ENCODE measurements around the gene ZNF341.

Gene ZNF341

DNA sequence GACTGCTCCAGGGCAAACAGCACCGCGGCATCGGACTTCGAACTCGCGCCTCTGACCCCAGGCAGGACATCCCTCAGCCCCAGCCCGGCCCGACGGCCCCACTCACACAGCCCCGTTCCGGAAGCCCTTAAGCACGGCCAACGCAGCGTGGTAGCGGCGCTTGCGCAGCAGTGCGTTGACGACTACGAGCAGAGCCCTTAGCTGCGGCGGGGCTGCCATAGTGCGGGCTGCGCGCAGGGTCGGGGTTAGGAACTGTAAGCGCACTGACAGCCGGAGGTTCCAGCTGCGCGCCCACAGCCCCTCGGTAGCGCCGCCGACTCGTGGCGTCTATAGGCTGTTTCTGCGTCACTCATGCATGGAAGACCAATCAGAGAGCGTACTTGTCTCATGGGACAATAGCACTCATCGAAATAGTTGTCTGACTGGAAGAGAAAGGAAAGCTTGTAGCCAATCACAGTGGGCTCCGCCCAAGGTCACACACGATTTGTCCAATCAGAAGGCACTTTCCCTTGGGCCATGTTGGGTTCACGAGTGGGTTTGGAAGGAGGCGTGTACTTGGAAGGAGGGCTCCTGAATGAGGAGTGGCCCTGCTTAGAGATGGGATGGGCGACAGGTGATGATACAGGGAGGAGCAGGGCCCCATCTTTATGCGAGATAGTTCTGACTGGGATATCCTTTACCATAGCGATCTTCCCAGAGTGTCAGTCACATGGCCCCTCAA is 11.6 kb upstream of the ZNF341 start, which contains the start of gene PXMP4:
TSS of gene PXMP4 (minus strand) at position 322 of the 721 bp plus-strand sequence. CDS start at position 219, 103 bp downstream.
- Histone ChIP-seq H3K36me3 (no peaks in the 10 kb centered on the region), H4K20me1 (no peaks in the 10 kb centered on the region), H3K27me3 (peaks cover 0 to 10% (median 7%) of the 10 kb centered on the region in 11 experiments; a peak in 9 of 22 replicates), H3K4me2 (peak within 1 kb of the TSS in 7 of 11 experiments; percentile 9 to 55 (median 39); a peak in 9 of 22 replicates), H3K4me3 (peak within 1 kb of the TSS in 5 of 10 experiments; percentile 13 to 47 (median 23); a peak in 6 of 20 replicates), H3K9me3 (replicated peaks in 1 of 11) (peaks cover 9 to 20% (median 16%) of the 10 kb centered on the region in 11 experiments), H3K4me1 (peaks cover 0 to 9% (median 7%) of the 10 kb centered on the region in 10 experiments; a peak in 8 of 20 replicates), H3K27ac (no peak within 1 kb of the TSS), H3K9ac (no peak within 1 kb of the TSS)
- TF ChIP-seq Cebpa-rat (IDR thresholded peaks at IDR 0.05), result no peak

DNA sequence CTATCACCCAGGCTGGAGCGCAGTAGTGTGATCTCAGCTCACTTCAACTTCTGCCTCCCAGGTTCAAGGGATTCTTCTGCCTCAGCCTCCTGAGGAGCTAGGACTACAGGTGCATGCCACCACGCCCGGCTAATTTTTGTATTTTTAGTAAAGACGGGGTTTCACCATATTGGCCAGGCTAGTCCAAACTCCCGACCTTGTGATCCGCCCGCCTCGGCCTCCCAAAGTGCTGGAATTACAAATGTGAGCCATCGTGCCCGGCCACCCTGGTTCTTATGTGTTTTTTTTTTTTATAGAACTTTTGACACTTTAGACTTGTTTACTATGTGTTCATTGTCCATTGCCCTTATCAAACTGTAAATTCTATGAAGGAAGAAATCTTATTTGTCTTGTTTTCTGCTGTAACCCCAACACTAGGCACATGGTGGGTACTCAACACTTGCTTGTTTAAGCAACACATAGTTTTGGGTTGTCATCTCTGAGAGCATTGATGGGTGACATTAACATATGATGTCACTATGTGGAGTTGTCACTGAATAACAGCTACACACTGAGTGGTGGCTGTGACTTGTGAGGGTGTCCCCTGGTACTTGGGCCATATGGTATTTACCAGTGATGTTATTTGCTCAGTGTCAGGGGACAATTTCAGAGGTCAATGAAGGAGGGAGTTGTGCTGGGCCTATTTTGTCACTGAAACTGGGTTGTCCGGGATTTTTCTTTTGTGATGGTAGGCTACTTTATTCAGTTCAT is 10.2 kb upstream of the ZNF341 start:
- Histone ChIP-seq H3K4me2 (no peak overlapping the region), H3K4me1 (peaks cover 0 to 9% (median 7%) of the 10 kb centered on the region in 10 experiments; a peak in 8 of 20 replicates)
- TF ChIP-seq Cebpa-rat (IDR thresholded peaks at IDR 0.05), result no peak

DNA sequence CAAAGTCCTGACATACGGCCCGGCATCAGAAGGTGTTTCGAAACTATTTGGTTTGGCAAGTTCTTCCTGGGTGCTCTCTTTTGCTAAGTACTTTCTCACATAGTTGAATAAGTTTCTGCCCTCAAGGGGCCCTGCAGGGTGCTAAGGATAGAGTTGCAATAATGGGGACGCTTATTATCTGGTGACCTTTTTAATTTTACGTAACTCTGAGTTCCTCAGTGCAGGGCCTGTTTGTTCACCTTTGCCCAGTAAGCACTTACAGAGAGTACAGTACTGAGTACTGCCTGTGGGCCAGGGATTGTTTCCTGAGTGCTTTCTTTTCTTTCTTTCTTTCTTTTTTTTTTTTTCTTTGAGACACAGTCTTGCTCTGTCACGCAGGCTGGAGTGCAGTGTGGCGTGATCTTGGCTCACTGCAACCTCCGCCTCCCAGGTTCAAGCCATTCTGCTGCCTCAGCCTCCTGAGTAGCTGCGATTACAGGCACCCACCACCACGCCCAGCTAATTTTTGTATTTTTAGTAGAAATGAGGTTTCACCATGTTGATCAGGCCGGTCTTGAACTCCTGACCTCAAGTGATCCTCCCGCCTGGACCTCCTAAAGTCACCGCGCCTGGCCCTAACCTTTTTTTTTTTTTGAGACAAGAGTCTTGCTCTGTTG is 7.2 kb upstream of the ZNF341 start:
- TF ChIP-seq Cebpa-rat (IDR thresholded peaks at IDR 0.05), result no peak
- peaks cover 0 to 9% (median 7%) of the 10 kb centered on the region in 10 experiments; a peak in 8 of 20 replicates for H3K4me1 ChIP-seq
- no peaks in the 10 kb centered on the region for H3K36me3 ChIP-seq
- H3K27me3 ChIP-seq, result peaks cover 0 to 9% (median 6%) of the 10 kb centered on the region in 11 experiments; a peak in 9 of 22 replicates
- no peak overlapping the region for H3K4me3 ChIP-seq
- no peak overlapping the region for H3K27ac ChIP-seq
- peak overlapping the region in 4 of 11 experiments; percentile 4 to 25 (median 22); a peak in 3 of 22 replicates for H3K4me2 ChIP-seq
- no peaks in the 10 kb centered on the region for H4K20me1 ChIP-seq
- H3K9me3 ChIP-seq (replicated peaks in 1 of 11), result peaks cover 9 to 19% (median 16%) of the 10 kb centered on the region in 11 experiments
- no peak overlapping the region for H3K9ac ChIP-seq

More for the DNA sequence above, 10.2 kb upstream of the ZNF341 start:
- H3K4me3 ChIP-seq, result no peak overlapping the region
- peaks cover 0 to 10% (median 7%) of the 10 kb centered on the region in 11 experiments; a peak in 9 of 22 replicates for H3K27me3 ChIP-seq
- H3K9me3 ChIP-seq (replicated peaks in 1 of 11), result peaks cover 9 to 20% (median 16%) of the 10 kb centered on the region in 11 experiments
- H4K20me1 ChIP-seq, result no peaks in the 10 kb centered on the region
- no peak overlapping the region for H3K9ac ChIP-seq
- H3K36me3 ChIP-seq, result no peaks in the 10 kb centered on the region
- no peak overlapping the region for H3K27ac ChIP-seq

DNA sequence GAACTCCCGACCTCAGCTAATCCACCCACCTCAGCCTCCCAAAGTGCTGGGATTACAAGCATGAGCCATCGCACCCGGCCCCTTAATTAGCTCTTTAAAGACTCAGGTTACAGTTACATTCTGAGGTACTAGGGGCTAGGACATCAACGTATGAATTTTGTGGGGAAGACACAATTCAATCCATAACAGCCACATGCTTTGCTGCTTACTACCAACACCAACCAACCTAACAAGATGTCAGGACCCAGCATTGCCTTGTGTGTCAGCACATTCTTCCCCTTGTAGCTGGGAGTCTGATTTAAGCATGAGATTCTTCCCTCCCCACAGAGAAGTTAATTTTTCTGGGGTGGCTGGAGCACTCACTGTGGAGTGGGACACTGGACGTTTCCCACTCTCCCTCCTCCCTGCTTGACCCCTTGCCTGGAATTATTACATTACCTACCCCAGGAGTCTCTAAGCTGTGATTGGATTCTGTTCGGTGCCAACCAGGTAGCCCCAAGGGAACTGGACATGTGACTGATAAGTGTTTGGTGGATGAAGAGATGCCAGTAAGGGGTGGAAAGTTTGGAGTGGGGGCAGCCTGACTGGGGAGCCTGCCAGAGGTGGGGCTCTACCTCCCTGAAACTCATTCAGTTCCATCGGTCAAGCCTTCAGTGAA is 6.1 kb upstream of the ZNF341 start:
- Histone ChIP-seq H3K27me3 (no peaks in the 10 kb centered on the region), H3K4me2 (no peak overlapping the region), H3K27ac (no peak overlapping the region), H3K9ac (no peak overlapping the region), H3K36me3 (no peaks in the 10 kb centered on the region), H4K20me1 (no peaks in the 10 kb centered on the region), H3K9me3 (replicated peaks in 1 of 11) (peaks cover 0 to 8% (median 4%) of the 10 kb centered on the region in 11 experiments; a peak in 17 of 22 replicates), H3K4me1 (peaks cover 0 to 9% (median 5%) of the 10 kb centered on the region in 10 experiments; a peak in 6 of 20 replicates), H3K4me3 (no peak overlapping the region)
- TF ChIP-seq Cebpa-rat (IDR thresholded peaks at IDR 0.05), result no peak

- H3K4me1 ChIP-seq, result peaks cover 4 to 15% (median 12%) of the 10 kb centered on the region in 10 experiments; a peak in 15 of 20 replicates
- no peak for TF ChIP-seq Cebpa-rat (IDR thresholded peaks at IDR 0.05)
- no peaks in the 10 kb centered on the region; a peak in 1 of 22 replicates for H3K9me3 ChIP-seq (replicated peaks in 1 of 11)
- H3K27ac ChIP-seq, result no peak overlapping the region
- H3K36me3 ChIP-seq, result no peaks in the 10 kb centered on the region
- H3K4me3 ChIP-seq, result no peak overlapping the region
- H3K27me3 ChIP-seq, result no peaks in the 10 kb centered on the region
- H3K4me2 ChIP-seq, result no peak overlapping the region
- no peaks in the 10 kb centered on the region for H4K20me1 ChIP-seq
- H3K9ac ChIP-seq, result no peak overlapping the region
These were observed 4.7 kb upstream of the ZNF341 start for GRCh38 chr20:33727115-33727479.

- Histone ChIP-seq H3K9me3 (replicated peaks in 1 of 11) (no peaks in the 10 kb centered on the region), H3K27me3 (no peaks in the 10 kb centered on the region), H3K36me3 (no peaks in the 10 kb centered on the region), H3K27ac (no peak overlapping the region), H3K9ac (no peak overlapping the region), H3K4me3 (no peak overlapping the region), H4K20me1 (no peaks in the 10 kb centered on the region), H3K4me2 (no peak overlapping the region), H3K4me1 (peaks cover 10 to 20% (median 17%) of the 10 kb centered on the region in 10 experiments)
- no peak for TF ChIP-seq Cebpa-rat (IDR thresholded peaks at IDR 0.05)
These were observed 4.0 kb upstream of the ZNF341 start for GRCh38 chr20:33727806-33728205.

DNA sequence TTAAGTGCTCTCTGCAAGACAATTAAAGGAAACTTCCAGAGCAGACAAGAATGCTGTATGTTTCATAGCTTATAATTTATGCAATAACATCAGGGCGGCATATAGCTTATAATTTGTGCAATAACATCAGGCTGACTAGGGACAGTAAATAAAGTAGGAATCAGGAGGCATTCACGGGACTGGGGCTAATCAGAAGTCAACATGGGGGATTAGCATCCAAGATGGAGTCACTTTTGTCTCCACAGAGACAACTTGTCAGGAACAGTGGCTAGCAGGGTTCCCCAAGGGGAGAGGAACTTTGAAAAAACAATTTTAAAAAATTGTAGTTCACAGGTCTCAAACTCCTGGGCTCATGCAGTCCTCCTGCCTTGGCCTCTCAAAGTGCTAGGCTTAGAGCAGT is 3.3 kb upstream of the ZNF341 start:
- Histone ChIP-seq H3K36me3 (no peaks in the 10 kb centered on the region), H4K20me1 (no peaks in the 10 kb centered on the region), H3K9ac (no peak overlapping the region), H3K9me3 (replicated peaks in 1 of 11) (no peaks in the 10 kb centered on the region), H3K4me3 (no peak overlapping the region), H3K4me1 (peaks cover 17 to 27% (median 23%) of the 10 kb centered on the region in 10 experiments), H3K27ac (no peak overlapping the region), H3K4me2 (no peak overlapping the region), H3K27me3 (no peaks in the 10 kb centered on the region)
- TF ChIP-seq Cebpa-rat (IDR thresholded peaks at IDR 0.05), result no peak

DNA sequence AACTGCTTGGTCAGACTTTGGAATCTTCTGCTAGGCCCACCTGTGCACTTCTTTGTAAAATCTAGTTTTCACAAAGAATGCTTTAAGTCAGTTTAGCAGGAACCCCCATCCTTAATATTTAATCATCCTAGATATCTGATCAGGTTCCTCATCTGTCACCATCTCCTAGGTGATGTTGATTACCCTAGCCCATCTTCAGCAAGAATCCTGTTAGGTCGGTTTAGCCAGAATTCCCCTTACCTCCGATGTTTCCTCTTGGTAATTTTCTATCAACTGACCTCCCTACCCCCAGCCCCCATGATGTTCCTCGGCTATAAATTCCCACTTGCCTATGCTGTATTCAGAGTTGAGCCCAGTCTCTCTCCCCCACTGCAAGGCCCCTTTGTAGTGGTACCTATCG is 2.7 kb upstream of the ZNF341 start:
- no peak overlapping the region for H3K4me3 ChIP-seq
- H3K27ac ChIP-seq, result no peak overlapping the region
- H3K4me1 ChIP-seq, result peaks cover 22 to 31% (median 29%) of the 10 kb centered on the region in 10 experiments
- no peaks in the 10 kb centered on the region for H3K36me3 ChIP-seq
- H3K9ac ChIP-seq, result no peak overlapping the region
- H4K20me1 ChIP-seq, result no peaks in the 10 kb centered on the region
- no peak for TF ChIP-seq Cebpa-rat (IDR thresholded peaks at IDR 0.05)
- H3K27me3 ChIP-seq, result no peaks in the 10 kb centered on the region
- H3K9me3 ChIP-seq (replicated peaks in 1 of 11), result no peaks in the 10 kb centered on the region
- no peak overlapping the region for H3K4me2 ChIP-seq

All from BLaER1 treated with 17β-estradiol and CSF1 and Interleukin-3, amounts not matched to agents 10 nM and 100 nM (cell line).